Hepatocyte (in vitro differentiated cells): ENCODE measurements around the gene RFC2. TPM values are rescaled to one million over a fixed set of nuclear protein-coding genes. Genes with fewer than 3 reads are reported as not detected.

Experiments used
- DNase-seq: peaks from one replicate; pipeline ENCODE4 v3.0.0-alpha.2; 2016; ENCODE audit warnings: low spot score
- H2AFZ ChIP-seq: fragments of 200-600 bp; sonication (generic); 2 replicates; pipeline ENCODE4 v1.6.0; 2016; ENCODE audit warnings: antibody characterized with exemption, mild to moderate bottlenecking
- H3K27ac ChIP-seq: fragments of 200-600 bp; sonication (generic); 2 replicates; pipeline ENCODE4 v1.5.1; 2016; ENCODE audit warnings: mild to moderate bottlenecking
- H3K27me3 ChIP-seq: fragments of 200-600 bp; sonication (generic); 2 replicates; pipeline ENCODE4 v1.6.1; 2016
- H3K36me3 ChIP-seq: fragments of 200-600 bp; sonication (generic); replicated peaks from 2 replicates; pipeline ENCODE4 v1.5.1; 2016; ENCODE audit warnings: low read depth; ENCODE audit not compliant: insufficient read depth
- H3K4me1 ChIP-seq: fragments of 200-600 bp; sonication (generic); 2 replicates; pipeline ENCODE4 v1.5.1; 2016; ENCODE audit warnings: mild to moderate bottlenecking, moderate library complexity; ENCODE audit not compliant: insufficient read depth
- H3K4me2 ChIP-seq: fragments of 200-600 bp; sonication (generic); 2 replicates; pipeline ENCODE4 v1.6.0; 2016
- H3K4me3 ChIP-seq: fragments of 200-600 bp; sonication (generic); 2 replicates; pipeline ENCODE4 v1.5.1; 2016; ENCODE audit warnings: mild to moderate bottlenecking
- H3K79me2 ChIP-seq: fragments of 200-600 bp; sonication (generic); 2 replicates; pipeline ENCODE4 v1.6.0; 2017; ENCODE audit warnings: mild to moderate bottlenecking
- H3K9me2 ChIP-seq: fragments of 200-600 bp; sonication (generic); replicated peaks from 2 replicates; pipeline ENCODE4 v1.6.0; 2017; ENCODE audit warnings: mild to moderate bottlenecking; ENCODE audit not compliant: insufficient read depth
- H3K9me3 ChIP-seq: fragments of 200-600 bp; sonication (generic); 2 replicates; pipeline ENCODE4 v1.5.1; 2016; ENCODE audit warnings: low read depth, mild to moderate bottlenecking
- H4K20me1 ChIP-seq: fragments of 200-600 bp; sonication (generic); 2 replicates; pipeline ENCODE4 v1.6.0; 2016; ENCODE audit warnings: mild to moderate bottlenecking; ENCODE audit not compliant: insufficient read depth, poor library complexity, severe bottlenecking
- EZH2 ChIP-seq: fragments of 200-600 bp; sonication (generic); IDR thresholded peaks from 2 replicates; pipeline ENCODE4 v1.6.1; 2016; ENCODE audit warnings: antibody characterized with exemption, mild to moderate bottlenecking, borderline replicate concordance
- EZH2phosphoT487 ChIP-seq: fragments of 200-600 bp; sonication (generic); IDR thresholded peaks from one replicate; pipeline ENCODE4 v1.6.1; 2018; ENCODE audit warnings: antibody characterized with exemption, mild to moderate bottlenecking, low read depth, moderate library complexity; ENCODE audit not compliant: unreplicated experiment, severe bottlenecking
- WGBS: methylation state at CpG from one replicate; pipeline ENCODE4 v1.1.6; 2016; ENCODE audit warnings: low lambda C conversion rate; ENCODE audit errors: missing lambda C conversion rate; 5-methylcytosine and 5-hydroxymethylcytosine counted together
- polyA plus RNA-seq: library from polyadenylated mRNA; unstranded; fragments of >200 nt; fragmentation: Nextera tagmentation; extraction: Ambion mirVana; gene quantifications from 2 replicates; pipeline ENCODE4 v1.2.1, GENCODE V29; 2016
- total RNA-seq: library from RNA; depleted of rRNA; stranded (reverse); fragments of >200 nt; gene quantifications from 2 replicates; pipeline ENCODE4 v1.2.3, GENCODE V29; 2014
- TF ChIP-seq, protein P1 (sequence below): fragments of 200-600 bp; sonication (generic); IDR thresholded peaks from 2 replicates; pipeline ENCODE4 v1.5.1; 2016; ENCODE audit warnings: antibody characterized with exemption, mild to moderate bottlenecking; ENCODE audit not compliant: poor library complexity

RFC2 gene
- total and polyA plus RNA-seq, 2 experiments from 2014 or later: 16.8 to 25.4 TPM

DNA sequence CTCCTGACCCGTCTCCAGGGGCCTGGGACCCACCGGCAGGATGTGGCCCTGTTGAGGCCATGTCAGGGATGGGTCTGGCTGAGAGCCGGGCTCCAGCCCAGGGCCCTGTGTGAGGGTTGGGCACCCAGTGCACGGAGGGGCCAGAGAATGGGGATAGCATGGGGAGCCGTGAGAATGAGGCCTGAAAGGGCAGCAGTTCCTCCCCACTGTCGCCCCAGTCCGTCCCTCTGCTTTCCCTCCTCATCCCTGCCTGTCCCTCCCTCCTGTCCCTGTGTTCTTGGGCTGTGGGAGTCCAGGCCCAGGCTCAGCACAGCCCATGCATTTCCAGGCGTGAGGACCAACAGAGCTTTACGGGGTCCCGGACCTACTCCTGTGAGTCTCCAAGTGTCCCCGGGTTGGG, 34.8 kb downstream of the RFC2 start:
- WGBS: 92% methylated on average over 11 of the region's 11 CpGs
- Histone ChIP-seq H3K79me2 (no peaks in the 10 kb centered on the region), H3K36me3 (no peaks in the 10 kb centered on the region), H3K27ac (no peak overlapping the region), H3K9me3 (no peaks in the 10 kb centered on the region), H4K20me1 (no peaks in the 10 kb centered on the region), H3K9me2 (no peaks in the 10 kb centered on the region), H3K27me3 (no peaks in the 10 kb centered on the region), H3K4me1 (no peaks in the 10 kb centered on the region), H3K4me3 (no peak overlapping the region), H3K4me2 (no peak overlapping the region), H2AFZ (no peak overlapping the region)
- TF ChIP-seq EZH2 (no peak), EZH2phosphoT487 (no peak)
- TF ChIP-seq, protein P1, sequence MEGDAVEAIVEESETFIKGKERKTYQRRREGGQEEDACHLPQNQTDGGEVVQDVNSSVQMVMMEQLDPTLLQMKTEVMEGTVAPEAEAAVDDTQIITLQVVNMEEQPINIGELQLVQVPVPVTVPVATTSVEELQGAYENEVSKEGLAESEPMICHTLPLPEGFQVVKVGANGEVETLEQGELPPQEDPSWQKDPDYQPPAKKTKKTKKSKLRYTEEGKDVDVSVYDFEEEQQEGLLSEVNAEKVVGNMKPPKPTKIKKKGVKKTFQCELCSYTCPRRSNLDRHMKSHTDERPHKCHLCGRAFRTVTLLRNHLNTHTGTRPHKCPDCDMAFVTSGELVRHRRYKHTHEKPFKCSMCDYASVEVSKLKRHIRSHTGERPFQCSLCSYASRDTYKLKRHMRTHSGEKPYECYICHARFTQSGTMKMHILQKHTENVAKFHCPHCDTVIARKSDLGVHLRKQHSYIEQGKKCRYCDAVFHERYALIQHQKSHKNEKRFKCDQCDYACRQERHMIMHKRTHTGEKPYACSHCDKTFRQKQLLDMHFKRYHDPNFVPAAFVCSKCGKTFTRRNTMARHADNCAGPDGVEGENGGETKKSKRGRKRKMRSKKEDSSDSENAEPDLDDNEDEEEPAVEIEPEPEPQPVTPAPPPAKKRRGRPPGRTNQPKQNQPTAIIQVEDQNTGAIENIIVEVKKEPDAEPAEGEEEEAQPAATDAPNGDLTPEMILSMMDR: no peak
- DNase-seq: no peak

DNA sequence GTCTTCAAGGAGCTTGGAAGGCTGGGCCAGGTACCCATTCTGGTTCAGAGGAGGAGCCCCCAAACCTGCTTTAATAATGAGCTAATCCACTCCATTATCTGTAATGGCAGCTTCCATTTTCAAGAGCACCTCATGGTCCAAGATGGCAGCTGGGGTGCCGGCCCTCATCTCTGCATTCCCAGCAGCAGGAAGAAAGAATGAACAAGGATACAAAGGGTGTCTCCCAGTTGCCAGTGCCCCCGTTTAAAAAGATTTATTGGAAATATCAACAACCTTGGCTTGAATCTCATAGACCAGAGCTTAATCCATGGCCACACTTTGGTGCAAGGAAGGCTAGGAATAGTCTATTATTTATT, 35.9 kb downstream of the RFC2 start:
- no peaks in the 10 kb centered on the region for H4K20me1 ChIP-seq
- no peaks in the 10 kb centered on the region for H3K27me3 ChIP-seq
- no peaks in the 10 kb centered on the region for H3K36me3 ChIP-seq
- no peaks in the 10 kb centered on the region for H3K79me2 ChIP-seq
- TF ChIP-seq, protein P1: no peak
- TF ChIP-seq EZH2: no peak
- no peak for TF ChIP-seq EZH2phosphoT487
- no peaks in the 10 kb centered on the region for H3K9me3 ChIP-seq
- H3K4me1 ChIP-seq: no peaks in the 10 kb centered on the region
- H3K27ac ChIP-seq: no peak overlapping the region
- no peak for DNase-seq
- no peaks in the 10 kb centered on the region for H3K9me2 ChIP-seq
- H2AFZ ChIP-seq: no peak overlapping the region
- H3K4me2 ChIP-seq: no peak overlapping the region
- no peak overlapping the region for H3K4me3 ChIP-seq
- 87% methylated on average over 2 of the region's 2 CpGs for WGBS

DNA sequence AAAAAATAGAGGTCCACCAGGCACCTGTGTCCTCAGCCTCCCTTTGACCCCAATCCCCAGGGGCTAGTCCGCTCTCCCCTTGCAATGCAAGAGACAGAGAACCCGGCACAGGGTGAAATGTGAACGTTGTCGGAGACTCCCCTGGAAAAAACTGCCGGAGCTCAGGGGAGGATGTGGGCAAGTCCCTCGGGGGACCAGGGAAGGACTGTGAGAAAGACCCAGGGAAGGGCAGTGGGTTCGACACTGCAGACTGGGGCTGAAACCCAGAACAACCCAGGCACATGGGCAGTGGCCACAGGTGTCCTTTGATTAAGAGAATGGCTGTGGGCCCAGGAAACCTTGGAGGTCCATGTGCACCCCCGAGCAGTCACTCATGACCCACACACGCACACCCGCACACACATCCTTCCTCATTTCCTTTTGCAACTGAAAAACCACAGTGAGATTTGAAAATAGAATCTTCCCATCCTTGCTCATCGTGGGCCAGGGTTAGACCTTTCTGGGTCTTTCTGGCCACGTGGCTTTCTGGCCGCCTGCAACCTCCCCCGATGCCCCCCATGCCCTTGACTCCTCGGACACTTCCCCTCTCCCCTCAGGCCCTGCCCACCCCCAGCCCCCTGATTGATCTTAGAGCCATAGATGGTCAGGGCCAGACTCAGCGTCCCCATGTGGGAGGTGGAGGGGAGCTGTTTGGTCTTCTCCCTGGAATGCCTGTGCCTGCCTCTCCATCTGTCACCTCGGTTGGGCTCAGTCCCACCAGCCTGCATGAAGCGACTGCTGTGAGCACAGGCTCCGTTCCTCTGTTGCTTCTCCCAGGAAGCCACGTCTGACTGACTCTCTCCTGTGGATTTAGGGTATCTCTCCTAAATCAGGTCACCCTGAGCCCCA, 36.5 kb downstream of the RFC2 start:
- Histone ChIP-seq H3K4me1 (no peaks in the 10 kb centered on the region), H3K4me2 (no peak overlapping the region), H3K4me3 (no peak overlapping the region), H3K27me3 (no peaks in the 10 kb centered on the region), H3K36me3 (no peaks in the 10 kb centered on the region), H3K9me2 (no peaks in the 10 kb centered on the region), H3K27ac (no peak overlapping the region), H3K9me3 (no peaks in the 10 kb centered on the region), H3K79me2 (no peaks in the 10 kb centered on the region), H4K20me1 (no peaks in the 10 kb centered on the region), H2AFZ (no peak overlapping the region)
- no peak for DNase-seq
- WGBS: 88% methylated on average over 20 of the region's 20 CpGs
- TF ChIP-seq EZH2 (no peak), EZH2phosphoT487 (no peak)
- TF ChIP-seq, protein P1: no peak
